NCI-H748 (cell line): ENCODE data around the gene DOCK9.

ENCODE experiments used
- DNase-seq: peaks from one replicate; lab custom pipeline; 2025; ENCODE audit not compliant: unreplicated experiment; lab: John Stamatoyannopoulos, UW

The DOCK9 gene

DNA sequence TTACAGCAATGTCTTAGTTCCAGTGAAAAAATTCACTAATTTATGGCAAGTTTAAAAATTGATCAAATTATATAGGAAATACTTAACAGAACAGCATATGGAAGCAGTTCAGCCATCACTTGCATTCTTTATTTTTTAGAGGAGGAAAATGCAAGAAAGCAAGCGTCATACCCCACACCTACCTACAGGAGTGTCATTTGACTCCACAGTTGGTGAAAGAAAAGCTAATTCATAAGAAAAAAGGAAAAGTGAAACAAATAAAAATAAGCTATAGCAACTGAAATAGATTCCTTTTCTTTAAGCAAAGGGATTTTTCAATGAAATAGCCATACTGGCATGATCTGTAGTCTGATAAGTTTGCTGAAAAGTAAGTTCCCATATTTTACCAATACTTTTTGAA is 111.0 kb downstream of the DOCK9 start:
- DNase-seq: no peak

DNA sequence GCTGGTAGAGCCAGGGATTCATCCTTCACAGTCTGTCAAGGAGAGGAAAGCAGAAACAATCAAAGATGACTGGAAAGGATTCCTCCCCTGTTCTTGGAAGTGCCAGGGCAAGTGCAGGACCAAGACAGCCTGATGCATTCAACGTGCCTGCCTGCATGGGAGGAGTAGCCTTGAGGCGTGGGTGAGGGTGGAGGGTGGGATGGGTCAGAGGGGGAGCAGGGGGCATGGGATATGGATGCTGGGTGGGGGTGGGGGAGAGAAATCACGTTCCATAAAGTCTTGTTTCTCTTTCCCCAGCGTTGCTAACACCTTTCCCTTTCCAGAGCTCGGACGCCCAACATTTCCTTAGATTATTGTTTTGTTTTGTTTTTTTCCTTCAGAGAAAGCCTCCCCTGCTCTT is 117.4 kb downstream of the DOCK9 start:
- no peak for DNase-seq

DNA sequence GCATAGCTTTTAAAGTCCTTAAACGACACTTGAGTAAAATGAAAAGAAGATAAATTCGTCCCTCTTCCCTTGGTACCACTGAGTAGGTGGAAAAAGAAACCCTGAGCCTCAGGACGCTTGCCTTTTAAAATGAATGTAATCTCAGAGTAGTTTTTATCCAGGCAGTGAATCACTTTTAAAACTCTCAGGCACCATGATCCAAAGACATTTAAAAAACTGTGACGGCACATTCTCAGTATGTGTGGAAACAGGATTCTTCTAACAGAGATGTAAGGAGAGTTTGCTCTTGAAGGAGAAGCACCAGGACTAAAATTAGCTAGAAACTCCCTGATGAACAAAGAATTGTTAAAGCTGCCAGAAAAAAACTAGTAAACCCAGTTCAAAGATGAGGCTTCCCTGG is 119.7 kb downstream of the DOCK9 start:
- DNase-seq: no peak

DNA sequence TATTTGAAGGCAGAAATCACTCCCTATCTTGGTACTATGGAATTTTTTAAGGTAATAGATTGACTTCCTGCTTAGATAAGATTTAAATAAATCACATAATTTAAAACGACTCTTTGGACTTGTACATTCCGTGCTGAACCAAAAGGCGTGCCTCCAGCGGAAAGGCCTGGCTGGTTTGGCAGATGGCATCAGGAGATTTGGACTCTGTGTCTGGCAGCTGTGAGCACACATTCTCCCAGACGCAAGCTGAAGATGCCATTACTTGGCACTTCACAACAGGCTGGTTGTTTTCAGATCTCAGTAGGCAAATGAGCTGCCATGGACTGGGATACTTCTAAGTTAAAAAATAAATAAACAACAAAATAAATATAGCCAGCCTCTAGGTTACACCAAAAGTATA is 120.9 kb downstream of the DOCK9 start:
- no peak for DNase-seq

- DNase-seq: no peak
These were observed 123.4 kb downstream of the DOCK9 start for GRCh38 chr13:98854448-98854847.

- DNase-seq: no peak
These were observed 124.1 kb downstream of the DOCK9 start for GRCh38 chr13:98853771-98854221.

DNA sequence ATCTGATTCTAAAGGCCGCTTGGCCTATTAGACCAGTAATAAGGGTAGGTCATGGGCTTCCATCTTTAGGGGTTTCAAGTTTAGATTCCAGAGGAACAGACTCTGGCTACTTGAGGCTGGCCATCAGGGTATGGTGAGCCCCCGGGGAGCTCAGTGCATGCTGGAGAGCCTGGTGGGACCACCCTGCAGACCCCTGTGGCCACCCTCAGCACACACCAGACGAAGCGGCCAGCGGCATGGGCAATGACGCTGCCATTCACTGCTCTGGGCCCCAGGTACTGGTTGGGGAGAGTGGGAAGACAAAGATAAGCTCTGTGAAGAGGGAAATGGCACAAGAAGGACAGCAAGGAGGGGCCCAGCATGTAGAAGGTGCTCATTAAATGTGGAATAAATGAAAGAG is 126.6 kb downstream of the DOCK9 start:
- DNase-seq: no peak

DNA sequence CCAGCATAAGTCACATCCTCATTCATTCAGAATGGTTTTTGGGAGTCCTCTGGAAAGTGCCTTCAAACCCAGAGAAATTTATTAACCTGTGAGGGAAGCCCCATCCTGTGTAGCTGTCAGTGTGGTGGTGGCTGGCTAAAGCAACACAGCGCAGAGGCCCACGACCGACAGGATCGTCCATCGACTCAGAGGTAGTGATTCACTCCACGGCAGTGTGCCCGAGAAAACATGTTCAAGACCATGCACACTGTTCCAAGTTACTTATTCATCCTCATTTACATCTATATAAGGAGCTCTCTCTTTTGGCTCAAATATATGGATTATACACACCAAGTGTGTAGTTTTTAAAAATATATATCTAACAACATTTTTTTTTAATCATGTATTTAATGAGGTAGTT is 129.1 kb downstream of the DOCK9 start:
- DNase-seq: no peak

- no peak for DNase-seq
These were observed 130.1 kb downstream of the DOCK9 start for GRCh38 chr13:98847780-98848179.

GRCh38 chr13:98846986-98847385 is 130.9 kb downstream of the DOCK9 start:
- DNase-seq: no peak

DNA sequence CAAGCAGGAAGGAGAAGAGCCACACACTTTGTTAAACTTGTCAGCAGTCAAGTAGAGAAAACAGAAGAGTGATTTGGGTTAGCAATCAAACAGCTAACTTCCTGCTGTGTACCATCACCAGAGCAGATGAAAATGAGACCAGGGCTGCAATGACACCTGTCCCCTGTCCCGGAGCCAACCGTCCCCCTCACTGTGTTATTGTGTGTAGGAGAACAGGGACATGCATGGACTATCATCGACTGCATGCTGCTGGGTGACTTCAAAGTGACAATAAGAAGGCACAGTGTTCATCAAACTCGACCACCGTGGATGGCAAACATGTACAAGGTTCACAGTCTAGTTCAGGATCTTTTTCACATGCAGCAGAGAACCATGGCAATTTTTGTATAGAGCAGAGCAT is 131.3 kb downstream of the DOCK9 start:
- no peak for DNase-seq

DNA sequence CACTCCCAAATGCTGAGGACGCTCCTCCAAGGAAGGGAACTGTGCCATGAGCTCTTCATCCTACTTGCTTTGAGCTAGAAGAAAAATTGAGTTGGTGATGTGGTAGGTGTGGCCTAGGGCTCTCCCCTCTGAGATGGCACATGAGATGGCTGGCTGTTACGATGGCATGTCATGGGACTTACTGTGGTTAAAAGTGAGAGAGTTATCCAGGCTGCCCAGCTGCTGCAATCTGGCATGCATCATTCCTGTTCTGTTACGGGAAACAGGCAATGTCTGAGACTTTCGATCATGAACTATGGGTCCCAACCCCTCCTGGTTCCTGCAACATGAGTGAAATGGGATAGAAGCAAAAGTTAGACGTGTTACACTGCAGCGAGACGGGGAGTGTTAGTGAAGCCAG is 132.1 kb downstream of the DOCK9 start:
- DNase-seq: no peak

GRCh38 chr13:98844021-98844420 is 133.8 kb downstream of the DOCK9 start:
- DNase-seq: no peak

DNA sequence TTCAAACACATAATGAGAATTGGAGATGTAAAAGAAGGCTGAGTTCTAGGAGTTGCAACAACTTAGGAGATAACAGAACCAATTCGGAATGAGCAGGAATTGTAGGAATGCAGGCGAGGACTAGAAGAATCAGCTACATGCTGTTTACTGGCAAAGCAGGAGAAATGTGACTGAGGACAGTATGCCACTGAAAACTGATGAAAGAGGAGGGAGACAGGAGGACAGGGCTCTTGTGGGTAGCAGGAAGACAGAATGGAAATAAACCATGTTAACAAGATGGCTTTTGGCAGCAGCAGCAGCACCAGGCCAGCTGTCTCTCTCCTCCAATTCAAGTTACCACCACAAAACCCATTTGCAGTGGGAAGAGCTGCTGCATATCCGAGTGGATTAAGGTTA is 134.4 kb downstream of the DOCK9 start:
- DNase-seq: no peak

GRCh38 chr13:98842858-98843481 is 134.9 kb downstream of the DOCK9 start:
- peak; percentile 81 for DNase-seq

- DNase-seq: peak; percentile 77
These were observed 135.8 kb downstream of the DOCK9 start for GRCh38 chr13:98842070-98842469.

- peak; percentile 64 for DNase-seq
These were observed 137.8 kb downstream of the DOCK9 start for GRCh38 chr13:98839856-98840769.

GRCh38 chr13:98838776-98839175 is 139.1 kb downstream of the DOCK9 start:
- DNase-seq: no peak

DNA sequence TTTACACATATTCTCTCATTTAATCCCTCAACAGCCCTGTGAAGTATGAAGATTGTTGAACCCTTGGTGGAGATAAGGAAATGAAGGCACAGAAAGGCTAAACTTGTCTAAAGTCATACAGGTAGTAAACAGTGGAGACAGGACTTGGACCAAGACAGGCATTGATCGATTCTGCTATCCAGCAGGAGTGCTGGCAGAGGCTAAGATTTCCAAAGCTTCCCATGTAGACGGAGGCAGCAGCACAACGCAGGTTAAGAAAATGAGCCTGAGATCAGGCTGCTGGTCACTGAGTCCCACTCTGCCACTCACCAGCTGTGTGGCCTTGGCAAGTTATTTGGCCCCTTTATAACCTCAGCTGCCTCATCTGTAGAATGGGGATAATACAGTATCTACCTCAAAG is 140.0 kb downstream of the DOCK9 start:
- no peak for DNase-seq

- no peak for DNase-seq
These were observed 142.7 kb downstream of the DOCK9 start for GRCh38 chr13:98835156-98835555.

- peak; percentile 18 for DNase-seq
These were observed 143.5 kb downstream of the DOCK9 start for GRCh38 chr13:98834254-98834960.

- DNase-seq: no peak
These were observed 146.6 kb downstream of the DOCK9 start for GRCh38 chr13:98831236-98831635.
